Stimulated activated CD4-positive, alpha-beta T cell treated with anti-CD3 and anti-CD28 coated beads, Interleukin-4, amount 100 ng/mL, for 4 hours (primary cell): ENCODE data around the gene C16orf96.
"Not testable (repeated sequence)": the region's sequence is repeated elsewhere in the genome, so short reads cannot be mapped to it uniquely, and the experiment has no call there.

Experiments
- DNase-seq, 2 experiments: peaks; one replicate each; pipeline ENCODE4 v3.0.0-alpha.2; 2020

The C16orf96 gene

DNA sequence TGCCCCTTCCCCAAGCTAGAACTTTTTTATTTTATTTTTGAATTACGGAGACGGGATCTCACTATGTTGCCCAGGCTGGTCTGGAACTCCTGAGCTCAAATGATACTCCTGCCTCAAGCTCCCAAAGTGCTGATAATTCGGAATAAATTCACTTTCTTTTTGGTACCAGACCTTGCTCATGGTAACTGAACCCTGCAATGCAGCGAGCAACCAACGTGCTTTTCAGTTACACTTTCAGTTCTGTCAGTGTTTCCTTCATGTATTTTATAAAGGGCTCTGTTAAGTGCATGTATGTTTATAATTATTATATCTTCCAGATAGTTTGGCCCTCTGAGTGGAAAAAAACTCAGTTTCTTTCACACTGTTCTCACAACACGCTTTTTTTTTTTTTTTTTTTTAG, 13.9 kb downstream of the C16orf96 start:
- DNase-seq: no peak

DNA sequence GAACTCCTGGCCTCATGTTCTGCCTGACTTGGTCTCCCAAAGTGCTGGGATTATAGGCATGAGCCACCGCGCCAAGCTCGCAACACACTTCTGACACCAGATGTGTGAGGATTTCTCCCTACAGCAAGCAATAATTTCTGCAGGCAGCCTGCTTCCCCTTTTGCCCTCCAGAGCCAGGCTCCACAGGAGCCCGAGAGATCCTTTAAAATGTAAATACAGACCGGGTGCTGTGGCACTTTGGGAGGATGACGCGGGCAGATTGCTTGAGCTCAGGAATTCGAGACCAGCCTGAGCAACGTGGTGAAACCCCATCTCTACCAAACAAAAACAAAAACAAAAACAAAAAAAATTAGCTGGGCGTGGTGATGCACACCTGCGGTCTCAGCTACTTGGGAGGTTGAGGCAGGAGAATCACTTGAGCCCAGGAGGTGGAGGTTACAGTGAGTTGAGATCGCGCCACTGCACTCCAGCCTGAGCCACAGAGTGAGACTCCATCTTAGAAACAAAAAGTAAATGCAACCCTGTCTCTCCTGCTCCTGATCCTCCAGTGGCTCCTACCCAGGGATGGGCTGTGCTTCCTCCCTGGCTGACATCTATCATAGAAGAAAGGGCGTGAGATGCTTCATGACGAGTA, 14.7 kb downstream of the C16orf96 start:
- no peak for DNase-seq

DNA sequence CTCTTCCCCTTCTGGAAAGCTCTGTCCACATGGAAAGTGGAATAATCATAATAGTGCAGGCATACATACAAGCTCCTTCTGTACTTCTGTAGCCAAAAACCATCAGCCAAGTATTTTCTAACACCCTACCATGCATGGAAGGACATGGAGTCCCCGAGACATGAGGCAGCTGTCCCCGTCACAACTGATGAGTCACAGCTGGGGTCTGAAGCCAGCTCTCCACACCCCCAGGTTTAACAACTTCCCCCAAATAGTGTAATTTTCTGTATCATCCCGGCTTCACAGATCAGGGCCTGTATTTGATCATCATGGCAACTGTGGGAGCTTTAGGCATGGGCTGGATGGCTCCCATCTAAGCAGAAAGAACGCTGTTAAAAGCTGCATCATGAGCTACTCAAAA, 16.6 kb downstream of the C16orf96 start:
- no peak for DNase-seq

DNA sequence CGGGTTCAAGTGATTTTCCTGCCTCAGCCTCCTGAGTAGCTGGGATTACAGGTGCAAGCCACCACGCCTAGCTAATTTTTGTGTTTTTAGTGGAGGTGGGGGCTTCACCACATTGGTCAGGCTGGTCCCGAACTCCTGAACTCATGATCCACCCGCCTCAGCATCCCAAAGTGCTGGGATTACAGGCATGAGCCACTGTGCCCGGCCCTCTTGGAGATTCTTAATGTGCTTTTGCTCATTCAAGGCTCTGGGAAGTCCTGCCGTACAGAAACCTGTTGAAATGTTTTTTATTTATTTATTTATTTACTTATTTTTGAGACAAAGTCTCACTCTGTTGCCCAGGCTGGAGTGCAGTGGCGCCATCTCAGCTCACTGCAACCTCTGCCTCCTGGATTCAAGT, 17.8 kb downstream of the C16orf96 start:
- not testable (repeated sequence) for DNase-seq

DNA sequence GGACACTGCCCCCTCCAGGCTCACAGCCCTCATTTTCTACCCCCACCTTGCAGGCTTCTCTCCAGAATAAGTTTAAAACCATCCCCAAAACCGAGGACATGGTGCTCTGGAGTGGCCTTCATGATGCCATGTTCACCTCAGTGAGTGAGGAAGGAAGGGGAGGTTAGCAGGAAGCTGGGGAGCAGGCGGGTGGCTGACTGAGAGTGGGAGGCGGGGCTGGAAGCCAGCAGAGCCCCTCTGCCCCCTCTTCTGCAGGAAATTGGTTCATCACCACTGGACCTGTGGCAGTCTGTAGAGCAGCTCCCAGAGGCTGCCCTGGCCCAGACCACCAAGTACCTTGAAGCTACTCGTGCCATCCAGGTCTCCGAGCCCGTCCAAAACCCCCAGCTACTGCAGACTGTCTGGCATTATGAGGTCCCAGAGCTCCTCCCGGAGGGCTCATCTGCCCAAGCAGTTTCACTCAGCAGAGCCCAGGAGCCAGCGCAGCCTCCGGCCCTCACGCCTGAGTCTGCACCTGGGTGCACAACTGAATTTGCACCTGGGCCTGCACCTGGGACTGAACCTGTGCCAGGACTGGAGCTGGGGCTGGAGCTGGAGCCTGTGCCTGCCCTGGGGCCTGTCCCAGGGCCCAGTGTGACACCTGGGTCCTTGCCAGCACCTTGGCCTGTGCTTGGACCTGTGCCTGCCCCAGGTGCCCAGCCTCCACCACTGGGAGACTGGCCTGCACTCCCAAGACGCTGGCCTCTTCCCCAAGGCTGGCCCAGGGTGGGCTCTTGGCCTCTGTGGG, 19.0 kb downstream of the C16orf96 start:
- DNase-seq: no peak

DNA sequence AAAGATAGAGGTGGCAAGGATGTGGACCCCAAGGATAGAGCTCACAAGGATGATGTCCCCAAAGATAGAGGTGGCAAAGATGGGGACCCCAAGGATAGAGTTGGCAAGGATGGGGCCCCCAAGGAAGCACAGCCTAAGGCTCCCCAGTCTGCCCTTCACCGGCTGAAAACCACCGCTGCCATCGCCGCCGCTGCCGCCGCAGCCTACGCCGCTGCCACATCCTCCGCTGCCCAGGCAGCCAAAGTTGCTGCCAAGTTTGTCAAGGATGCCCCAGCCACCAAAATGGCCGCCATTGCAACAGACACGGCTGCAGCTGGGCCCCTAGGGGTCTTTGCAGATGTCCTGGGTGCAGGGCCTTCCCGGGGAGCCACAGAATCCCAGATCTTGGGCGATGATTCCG, 19.9 kb downstream of the C16orf96 start:
- no peak for DNase-seq

DNA sequence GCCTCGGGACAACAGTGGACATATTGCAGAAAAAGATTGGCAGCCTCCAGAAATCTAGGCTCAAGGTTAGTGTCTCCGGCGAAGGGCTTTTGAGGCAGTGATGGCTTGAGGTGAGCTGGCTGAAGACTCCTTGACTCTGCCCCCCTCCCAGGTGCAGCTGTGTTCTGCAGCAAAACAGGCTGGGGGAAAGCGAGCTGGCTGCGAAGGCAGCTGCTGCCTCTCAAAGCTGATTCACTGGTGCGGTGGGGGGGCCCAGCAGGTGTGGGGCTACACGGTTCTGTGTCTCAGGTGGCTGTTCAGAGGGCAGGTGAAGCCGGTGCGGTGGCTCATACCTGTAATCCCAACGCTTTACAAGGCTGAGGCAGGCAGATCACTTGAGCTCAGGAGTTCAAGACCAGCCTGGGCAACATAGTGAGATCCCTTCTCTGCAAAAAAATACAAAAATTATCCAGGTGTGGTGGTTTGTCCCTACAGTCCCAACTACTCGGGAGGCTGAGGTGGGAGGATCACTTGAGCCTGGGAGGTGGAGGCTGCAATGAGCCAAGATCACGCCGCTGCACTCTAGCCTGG, 22.9 kb downstream of the C16orf96 start:
- DNase-seq: no peak

DNA sequence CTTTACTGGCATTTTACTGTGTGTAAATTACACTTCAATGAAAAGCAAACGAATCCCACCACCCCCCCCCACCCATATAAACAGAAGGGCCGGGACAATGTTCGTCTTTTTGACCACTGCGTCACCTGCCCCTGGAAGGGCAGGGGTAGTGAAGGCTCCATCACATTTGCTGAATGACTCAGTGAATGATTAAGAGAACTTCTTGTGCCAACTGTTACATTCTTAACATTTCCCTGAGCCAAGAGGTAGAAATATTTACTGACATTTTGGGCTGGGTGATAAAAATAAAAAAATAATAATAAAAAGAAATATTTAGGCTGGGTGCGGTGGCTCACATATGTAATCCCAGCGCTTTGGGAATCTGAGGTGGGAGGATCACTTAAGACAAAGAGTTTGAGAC, 24.1 kb downstream of the C16orf96 start:
- DNase-seq: no peak

DNA sequence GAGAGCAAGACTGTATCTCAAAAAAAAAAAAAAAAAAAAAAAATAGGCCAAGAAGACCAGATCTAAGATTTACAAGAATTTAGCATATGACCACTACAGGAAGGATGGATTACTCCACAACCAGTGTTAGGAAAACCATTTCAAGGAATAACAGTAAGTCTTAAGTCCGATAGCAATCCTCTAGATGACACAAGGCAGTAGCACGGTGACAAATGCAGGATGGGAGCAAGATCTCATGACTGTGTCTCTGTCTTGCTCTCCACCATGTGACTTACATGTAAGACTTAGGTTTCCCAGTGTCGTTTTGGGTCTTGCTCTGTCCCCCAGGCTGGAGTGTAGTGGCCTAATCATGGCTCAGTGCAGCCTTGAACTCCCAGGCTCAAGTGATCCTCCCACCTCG, 27.8 kb downstream of the C16orf96 start:
- no peak for DNase-seq

DNA sequence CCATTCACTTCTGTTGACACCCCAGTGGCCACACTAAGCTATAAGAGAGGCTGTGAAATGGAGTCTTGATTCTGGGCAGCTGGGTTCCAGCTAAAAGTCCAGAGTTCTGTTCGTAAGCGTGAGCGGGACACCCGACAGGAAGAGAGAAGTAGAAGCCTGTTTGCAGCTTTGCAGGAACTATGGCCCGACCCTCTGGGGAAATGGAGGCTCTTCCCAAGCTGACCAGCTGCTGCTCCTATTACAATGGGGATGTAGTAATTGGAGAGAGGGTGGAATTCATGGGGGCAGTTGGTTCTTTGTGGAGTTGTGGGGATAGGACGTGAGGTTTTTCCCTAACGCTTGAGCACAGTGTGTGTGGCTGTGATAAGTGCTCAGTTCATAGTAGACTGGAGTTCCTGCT, 30.2 kb downstream of the C16orf96 start:
- no peak for DNase-seq

DNA sequence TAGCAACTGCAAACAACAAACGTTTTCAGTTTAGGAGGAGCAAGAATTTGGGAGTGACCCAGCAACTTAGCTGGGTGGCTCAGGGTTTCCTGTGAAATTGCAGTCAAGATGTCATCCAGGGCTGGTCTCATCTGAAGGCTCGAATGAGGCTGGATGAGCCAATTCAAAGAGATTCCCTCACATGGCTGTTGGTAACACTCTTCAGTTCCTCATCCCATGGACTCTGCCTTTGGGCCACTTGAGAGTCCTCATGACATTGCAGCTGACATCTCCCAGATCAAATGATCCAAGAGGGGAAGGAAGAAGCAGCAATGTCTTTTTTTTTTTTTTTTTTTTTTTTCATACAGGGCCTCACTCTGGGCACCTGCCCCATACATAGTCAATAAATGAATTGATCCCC, 32.2 kb downstream of the C16orf96 start:
- no peak for DNase-seq

DNA sequence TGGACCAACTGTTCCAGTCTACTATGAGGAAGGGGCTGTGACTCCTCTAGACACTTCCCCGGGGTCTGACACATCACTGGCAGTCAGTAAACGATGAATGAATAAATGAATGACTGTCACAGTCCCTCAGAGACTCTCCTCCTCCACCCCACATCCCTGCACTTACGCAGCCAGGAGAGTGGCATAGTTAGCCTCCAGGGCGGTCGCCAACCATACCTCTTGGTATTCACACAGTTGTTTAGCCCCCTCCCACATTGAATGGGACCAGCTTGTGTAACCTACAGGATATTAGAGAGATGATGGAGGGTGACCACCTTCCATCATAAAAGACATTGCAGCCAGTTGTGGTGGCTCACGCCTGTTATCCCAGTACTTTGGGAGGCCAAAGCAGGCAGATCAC, 32.8 kb downstream of the C16orf96 start:
- no peak for DNase-seq

DNA sequence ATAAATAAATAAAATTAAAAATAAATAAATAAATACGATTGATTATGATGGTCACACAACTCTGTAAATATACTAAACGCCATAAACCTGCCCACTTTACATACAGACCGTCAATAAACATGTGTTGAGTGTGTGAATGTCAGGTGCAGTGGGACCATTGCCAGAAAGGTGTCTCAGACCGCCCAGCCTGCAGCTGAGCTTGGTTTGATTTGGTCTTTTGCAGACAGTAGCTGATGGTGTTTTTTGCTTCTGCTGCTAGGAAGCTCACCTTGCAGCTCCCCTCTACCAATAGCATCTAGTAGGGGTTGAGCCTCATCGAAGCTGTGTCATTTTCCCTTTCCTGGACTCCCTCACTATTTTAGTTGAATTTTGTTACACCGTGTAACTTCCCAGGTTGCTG, 35.1 kb downstream of the C16orf96 start:
- DNase-seq: no peak

DNA sequence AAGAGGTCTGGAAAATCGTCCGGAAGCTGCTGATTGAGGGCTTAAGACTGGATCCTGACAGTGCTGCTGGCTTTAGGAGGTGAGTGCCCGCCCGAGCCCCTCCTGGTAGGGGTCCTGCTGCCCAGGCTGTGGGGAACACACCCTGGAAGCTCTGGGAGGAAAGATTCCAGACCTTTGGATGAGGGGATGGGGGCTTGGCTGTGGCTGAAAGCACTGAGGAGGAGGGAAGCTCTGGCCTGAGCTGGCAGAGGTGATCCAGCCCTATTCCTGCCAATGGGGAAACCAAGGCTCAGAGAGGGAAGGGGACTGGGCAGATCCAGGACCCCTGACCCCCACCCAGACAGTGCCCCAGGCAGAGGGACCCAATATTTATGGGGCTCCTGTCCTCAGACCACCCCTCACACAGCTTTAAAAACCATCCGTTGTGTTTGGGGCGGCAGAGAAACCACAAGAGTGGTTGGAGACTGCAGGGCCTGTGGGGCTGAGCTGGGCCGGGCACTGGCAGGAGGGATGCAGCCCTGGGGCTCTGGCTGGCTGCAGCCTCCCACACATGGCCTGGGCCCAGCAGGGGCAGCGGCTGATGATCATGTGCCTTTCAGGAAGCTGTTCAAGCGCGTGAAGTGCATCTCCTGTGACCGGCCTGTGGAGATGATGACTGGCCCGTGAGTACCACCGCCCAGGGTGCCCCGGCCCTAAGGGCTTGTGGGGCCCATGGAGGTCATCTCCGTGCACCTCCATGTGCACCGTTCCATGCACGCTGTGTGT, 35.7 kb downstream of the C16orf96 start:
- DNase-seq: no peak

DNA sequence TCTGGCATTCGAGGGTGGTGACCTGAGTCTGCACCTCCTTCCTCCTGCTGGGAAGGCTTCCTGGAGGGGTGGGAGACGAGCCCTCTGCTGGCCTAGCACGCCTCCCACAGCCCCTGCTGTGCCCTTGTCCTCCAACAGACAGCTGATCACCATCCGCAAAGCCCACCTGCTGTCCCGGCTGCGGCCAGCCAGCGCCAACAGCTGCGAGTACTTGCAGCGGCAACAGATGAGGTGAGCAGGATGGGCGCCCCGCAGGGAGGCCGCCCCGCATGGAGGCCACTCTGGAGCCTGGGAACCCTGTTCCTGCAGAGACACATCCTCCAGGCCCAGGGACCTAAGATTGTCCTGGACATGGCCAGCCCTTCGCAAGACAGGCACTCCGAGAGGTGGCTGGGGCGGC, 36.9 kb downstream of the C16orf96 start:
- no peak for DNase-seq

DNA sequence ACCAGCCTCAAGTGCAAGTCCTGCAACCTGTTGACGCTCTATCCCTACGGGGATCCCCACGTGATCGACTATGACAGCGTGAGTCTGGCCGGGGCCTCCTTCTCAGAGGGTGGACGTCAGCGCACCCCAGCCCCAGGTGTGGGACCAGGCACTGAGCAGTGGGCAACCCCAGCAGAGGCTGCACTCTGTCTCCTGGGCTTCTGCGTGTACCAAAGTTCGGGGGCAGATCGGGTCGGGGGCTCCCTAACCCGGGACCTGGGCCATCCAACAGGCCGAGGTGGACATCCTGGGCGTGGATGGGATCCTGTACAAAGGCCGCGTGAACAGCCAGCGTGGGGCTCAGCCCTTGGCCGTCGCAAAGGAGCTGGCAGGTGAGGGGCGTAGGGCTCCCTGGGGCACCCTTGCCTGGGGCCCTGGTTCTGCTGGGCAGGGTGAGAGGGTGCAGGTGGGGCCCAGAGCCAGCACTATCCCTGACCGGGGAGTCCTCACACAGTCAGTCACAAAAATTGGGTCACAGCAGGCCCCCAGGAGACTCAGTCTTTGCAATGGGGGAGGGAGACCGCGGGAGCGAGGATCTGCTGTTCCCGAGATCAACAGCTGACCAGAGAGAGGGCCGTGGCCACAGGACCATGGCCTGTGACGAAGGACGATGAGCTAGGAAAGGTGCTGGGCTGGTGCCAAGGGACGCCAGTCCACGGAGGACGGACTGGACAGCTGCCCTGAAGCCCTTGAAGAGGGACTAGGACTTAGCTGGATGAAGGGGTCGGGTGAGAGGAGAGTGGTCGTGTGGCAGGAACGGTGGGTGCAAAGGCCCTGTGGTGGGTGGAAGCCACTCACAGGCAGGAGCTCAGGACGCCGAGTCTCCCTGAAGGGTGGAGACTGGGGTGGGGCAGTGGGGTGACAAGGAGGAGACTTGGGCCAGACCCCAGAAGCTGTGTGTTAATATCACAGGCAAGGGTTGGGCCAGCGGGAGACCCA, 38.6 kb downstream of the C16orf96 start:
- no peak for DNase-seq

DNA sequence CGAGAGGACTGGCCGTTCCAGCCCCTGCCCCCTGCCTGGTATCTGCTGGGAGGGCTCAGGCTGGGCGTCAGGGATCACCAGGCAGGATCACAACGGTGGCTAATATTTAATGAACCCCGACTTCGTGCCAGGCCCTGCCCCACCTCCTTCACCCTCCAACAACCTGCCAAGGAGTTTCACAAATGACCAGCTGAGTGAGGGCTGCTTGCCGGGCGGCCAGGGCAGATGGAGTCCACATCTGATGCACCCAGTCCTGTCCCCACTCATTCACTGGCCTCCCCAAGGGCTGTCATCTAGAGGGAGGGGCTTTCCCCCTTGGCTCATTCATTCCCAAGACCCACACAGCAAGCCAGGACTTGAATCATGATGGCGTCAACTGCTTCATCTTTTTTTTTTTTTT, 41.0 kb downstream of the C16orf96 start:
- DNase-seq: no peak

DNA sequence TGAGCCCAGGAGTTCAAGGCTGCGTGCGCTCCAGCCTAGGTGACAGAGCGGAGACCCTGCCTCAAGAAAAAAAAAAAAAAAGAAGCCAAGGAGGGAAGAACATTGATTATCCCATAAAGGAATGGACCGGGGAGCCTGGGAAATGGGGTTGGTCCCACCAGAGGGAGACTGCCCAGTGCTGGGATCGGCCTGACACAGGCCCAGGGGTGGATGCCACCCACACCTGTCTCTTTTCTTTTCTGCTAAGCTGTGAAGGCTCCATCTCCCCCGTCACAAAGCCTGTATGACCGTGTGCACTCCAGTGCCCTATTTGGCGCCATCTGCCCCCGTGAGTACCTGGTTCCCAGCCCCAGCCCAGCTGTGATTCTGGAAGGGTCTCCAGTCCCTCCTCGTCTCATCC, 42.9 kb downstream of the C16orf96 start:
- no peak for DNase-seq

DNA sequence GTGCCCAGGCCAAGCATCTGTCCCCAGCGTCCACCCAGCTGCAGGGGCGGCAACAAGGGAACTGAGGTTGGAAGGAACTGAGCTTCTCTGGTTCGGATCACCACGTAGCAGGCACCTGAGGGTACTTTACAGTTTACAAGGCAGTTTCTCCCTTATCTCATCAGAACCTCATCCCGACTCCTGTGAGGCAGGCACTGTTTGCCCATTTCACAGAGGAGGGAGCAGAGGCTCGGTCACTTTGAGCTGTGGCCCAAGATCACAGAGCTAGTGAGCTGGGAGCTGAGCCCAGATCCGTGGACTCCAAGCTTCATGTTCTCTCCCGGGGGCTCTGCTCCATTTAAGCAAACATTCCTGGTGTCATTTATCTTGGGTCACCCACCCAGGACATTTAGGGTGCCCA, 43.4 kb downstream of the C16orf96 start:
- no peak for DNase-seq

DNA sequence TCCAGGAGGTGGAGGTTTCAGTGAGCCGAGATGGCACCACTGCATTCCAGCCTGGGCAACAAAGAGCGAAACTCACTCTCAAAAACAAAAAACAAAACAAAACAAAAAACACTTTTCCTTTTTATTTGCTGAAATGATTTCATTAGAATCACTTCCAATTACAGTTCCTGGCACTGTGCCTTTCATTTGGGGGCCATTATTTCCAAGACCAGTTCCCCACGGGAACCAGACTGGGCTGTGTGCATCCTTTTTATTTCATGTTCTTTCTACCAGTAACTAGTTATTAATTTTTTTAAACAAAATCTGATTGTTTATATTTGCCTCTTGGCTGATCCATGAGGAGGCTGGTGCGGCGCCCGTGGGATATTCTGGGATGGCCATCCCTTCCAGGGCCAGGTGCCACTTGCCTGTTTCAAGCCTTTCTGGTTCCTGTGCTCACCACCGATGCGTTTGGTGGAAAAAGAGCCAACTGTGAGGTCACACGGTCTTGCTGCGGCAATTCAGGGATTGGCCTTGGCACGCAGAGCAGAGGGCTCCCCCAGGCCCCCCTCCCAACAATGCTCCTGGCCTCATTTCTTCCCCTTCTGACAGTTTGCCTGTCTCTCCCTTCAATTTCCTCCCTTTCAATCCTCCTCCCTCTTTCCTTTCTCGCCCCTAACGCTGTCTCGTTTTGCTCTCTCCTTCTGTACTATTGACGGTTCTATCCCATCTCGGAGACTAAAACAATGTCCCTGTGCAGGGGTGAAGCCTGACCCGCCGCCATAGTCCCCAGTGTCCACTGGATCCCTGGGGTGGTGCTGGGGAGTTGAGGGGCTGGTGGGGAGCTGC, 45.1 kb downstream of the C16orf96 start:
- DNase-seq: no peak

DNA sequence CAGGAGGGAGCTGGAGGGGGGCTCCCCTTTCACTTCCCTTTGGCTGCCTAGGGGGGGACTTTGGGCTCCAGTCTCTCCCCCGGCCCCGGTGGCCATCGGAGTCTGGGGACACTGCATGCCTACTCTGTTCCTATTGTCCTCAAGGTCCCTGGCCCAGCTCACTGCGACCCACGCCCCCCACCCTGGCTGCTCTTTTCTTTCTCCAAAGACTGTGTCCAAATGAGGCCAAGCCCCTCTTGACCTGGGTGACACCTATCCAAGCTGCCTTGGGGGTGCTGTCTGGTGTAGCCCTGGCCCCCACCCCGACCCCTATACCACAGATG, 45.7 kb downstream of the C16orf96 start:
- no peak for DNase-seq

DNA sequence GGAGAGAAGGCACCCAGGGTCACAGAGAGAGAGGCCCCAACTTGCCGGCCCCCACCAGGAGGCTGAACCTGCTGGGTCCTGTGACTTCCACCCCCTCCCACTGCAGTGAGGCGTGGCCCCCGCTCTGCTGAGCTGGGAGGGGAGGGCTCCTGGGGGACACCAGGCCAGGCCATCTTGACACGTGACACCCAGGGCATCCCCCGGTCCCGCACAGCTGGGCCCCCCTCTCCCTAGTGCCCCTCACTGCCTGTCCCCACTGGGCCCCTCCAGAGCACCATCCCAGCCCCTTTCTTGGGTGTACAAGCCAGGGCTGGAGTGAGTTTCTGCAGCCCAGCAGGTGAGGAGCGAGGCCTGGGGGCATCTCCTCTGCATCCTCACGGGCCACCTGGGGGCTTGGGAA, 46.2 kb downstream of the C16orf96 start:
- DNase-seq: no peak
